ENCODE measurements around the gene ADGRB3.

Gene ADGRB3

GRCh38 chr6:69146385-69146784 lies 511.3 kb downstream of the ADGRB3 start:
- DNase-seq: no peak

GRCh38 chr6:69155467-69155866 lies 520.4 kb downstream of the ADGRB3 start:
- no peak for DNase-seq

- no peak for DNase-seq
Observed at GRCh38 chr6:69162811-69163210, 527.7 kb downstream of the ADGRB3 start.

GRCh38 chr6:69164564-69165229 lies 529.6 kb downstream of the ADGRB3 start:
- peak; percentile 6 for DNase-seq

DNA sequence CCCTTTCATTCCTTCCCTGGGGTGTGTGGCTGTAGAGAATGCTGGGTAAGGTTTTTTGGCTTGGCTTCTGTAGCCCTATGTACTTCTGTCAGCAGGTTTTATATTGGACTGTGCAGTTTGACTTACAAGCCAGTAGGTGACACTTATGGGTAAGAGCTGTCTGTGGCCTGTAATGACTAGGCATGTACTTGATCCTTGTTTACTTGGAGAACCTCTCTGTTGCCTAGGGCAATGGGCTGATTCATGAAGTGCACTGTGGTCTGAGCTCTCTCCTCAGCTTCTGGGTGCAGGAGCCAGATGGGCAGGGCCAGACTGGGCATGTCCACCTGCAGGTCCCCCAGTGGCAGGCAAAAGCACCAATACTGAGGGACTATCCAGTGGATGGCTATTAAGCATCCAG lies 544.6 kb downstream of the ADGRB3 start:
- DNase-seq: no peak

DNA sequence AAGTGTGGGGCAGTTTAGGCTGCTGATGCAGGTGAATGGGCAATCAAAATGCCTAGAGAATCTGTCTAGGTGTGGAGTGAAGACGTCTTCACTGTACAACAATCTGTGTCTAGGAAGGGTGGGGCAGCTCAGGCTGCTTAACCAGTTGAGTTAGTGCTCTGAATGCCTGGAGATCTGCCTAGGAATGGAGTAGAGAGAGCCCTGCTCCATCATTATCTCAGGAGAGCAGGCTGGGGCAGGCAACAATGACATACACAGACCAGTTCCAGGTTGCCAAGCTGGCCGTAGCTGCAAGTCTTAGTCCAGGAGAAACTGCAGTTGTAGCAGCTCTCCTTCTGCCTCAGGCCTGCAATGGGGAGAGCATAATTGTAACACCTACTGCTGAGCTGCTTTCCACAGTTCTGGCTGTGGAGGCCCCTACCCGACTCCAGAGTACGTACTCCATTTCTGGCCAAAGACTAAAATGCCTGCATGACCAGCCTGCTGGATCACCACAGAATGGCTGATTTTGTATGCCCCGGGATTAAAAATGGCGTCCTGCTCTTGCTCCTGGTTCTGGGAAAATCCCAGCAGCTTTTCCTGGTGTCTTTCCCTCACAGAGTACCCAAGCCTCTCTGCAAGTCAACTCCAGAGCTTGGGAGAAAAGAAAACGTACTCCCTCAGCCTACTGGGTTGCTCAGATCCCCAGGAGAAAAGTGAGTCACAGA lies 545.4 kb downstream of the ADGRB3 start:
- no peak for DNase-seq

DNA sequence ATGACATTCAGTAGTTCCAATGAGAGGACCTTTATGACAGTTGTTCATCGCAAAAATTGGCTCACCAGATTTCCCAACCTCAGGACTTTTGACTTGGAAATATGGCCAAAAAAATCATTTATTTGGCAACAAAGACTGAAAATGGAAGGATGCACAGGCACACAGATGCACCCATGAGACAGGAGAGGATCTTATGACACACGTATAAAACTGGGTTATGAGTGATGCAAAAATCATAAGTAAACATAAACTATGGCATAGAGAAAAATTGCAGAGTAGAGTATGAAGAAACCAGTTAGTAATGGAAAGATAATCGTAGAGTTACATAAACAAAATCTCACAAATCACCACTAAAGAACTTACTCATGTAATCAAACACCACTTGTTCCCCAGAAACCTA lies 546.9 kb downstream of the ADGRB3 start:
- DNase-seq: no peak

DNA sequence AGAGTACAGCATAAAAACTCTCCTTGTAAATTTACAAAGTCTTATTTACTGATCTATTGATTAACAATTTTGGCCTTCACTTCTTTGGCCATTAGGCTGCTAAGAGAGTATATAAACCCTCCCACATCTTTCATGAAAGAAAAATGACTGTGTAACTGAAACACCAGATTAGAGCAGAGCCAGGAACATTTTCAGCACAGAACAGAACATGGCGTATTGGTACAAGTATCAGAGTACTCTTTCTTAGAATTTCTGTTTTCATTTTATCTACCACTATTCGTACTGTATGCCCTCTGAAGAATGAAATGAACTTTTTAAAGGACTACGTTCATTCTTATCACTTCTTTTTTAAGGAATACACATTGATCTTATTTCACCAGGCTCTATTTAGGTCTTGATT lies 550.2 kb downstream of the ADGRB3 start:
- no peak for DNase-seq

- no peak for DNase-seq
Observed at GRCh38 chr6:69202768-69203167, 567.7 kb downstream of the ADGRB3 start.

- DNase-seq: no peak
Observed at GRCh38 chr6:69216127-69216526, 581.0 kb downstream of the ADGRB3 start.

DNA sequence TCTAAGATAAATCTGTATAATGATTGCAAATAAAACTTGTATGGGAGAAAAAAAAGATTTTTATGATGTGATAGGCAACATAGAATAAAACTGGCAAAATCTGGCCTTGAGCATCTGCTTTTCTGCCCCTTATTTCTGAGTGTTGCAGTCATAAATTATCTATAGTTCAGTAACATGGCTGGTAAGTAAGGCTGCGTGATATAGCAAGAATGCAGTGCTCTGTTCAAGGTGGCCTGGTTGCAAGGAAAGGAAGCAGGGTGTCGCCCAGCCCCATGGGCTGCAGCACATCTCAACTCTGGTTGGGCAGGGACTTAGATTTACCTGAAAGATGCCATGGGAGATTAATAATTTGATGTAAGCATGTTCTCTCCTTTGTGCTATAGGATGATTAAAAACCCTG lies 582.3 kb downstream of the ADGRB3 start:
- no peak for DNase-seq

GRCh38 chr6:69220375-69220774 lies 585.3 kb downstream of the ADGRB3 start:
- no peak for DNase-seq

- DNase-seq: no peak
Observed at GRCh38 chr6:69232008-69232407, 596.9 kb downstream of the ADGRB3 start.

DNA sequence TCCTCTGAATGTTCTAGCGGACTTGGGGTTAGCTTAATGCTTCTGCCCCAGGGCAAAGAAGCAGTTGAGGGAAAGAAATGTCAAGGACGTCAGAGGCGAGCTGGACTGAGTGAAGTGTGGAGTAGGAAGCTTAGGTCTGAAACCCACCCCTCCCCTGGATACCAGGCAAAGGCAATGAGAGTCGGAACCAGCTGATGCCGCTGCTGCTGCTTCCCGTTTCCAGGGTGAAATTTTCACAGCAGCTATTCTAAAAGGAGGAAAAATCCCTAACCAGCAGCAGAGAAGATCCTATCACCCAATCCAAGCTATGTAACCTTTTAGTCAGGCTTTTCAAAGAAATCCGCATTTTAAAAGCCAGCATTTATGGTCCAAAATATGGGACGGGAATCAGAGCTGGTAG lies 597.4 kb downstream of the ADGRB3 start:
- peak; percentile 59 for DNase-seq

GRCh38 chr6:69232911-69233448 lies 597.9 kb downstream of the ADGRB3 start:
- DNase-seq: peak; percentile 75

- DNase-seq: no peak
Observed at GRCh38 chr6:69238067-69238466, 603.0 kb downstream of the ADGRB3 start.

GRCh38 chr6:69246983-69247382 lies 611.9 kb downstream of the ADGRB3 start:
- no peak for DNase-seq

DNA sequence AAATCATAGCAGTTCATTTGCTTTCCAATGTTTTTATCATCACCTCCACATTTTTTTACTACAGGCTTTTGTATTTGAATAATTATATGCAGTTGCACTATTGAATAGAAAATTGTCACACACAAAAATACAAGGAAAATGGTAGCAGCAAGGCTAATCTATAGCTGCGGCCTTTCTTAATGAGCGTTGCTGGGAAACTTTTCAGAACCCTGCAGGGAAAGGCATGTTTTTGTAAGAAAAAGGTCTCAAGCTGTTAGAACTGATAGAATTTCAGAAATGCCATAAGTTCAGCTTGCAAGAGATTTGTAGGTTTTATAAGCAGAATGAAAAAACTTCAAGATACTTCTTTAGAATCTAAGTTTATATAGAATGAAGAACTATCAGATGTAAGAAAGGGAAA lies 625.9 kb downstream of the ADGRB3 start:
- no peak for DNase-seq

- DNase-seq: no peak
Observed at GRCh38 chr6:69263297-69263696, 628.2 kb downstream of the ADGRB3 start.

- DNase-seq: no peak
Observed at GRCh38 chr6:69265090-69265489, 630.0 kb downstream of the ADGRB3 start.

DNA sequence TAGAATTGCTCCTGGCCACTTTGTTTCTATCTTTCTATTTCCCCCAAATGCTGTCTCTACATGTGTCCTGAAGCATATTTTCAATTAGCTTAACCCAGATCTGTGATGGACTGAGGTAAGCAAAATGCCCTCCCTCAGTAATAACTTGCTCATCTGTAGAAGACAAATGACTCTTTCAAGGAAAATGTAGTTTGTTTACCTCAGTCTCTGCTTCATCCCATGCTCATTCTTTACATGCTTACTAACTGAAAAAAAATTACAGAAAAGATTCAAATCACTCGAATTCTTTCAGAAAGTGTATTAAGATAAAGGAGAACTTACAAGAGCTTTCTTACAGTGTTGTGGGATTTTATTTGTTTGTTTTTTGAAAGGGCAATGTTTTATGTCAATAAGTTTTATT lies 630.6 kb downstream of the ADGRB3 start:
- no peak for DNase-seq

GRCh38 chr6:69276204-69276603 lies 641.1 kb downstream of the ADGRB3 start:
- DNase-seq: no peak

GRCh38 chr6:69279805-69280204 lies 644.7 kb downstream of the ADGRB3 start:
- DNase-seq: no peak

DNA sequence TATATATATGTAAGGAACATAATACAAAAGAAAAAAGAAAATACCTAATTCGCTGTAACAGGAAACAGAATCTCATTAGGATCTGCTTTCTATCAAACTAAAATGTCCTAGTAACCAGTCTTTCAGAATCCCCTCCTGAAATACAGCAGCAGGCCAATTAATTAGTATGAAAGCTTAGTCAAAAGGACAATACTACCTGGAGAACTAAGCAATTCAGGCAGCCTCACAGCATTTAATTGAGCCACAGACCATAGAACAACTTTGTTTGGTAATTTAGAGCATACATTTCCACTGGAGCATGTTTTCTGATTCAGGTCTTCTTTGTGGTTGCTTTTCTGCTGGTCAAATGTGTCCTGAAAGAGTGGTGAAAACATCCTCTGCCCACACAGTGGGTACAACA lies 645.8 kb downstream of the ADGRB3 start:
- DNase-seq: no peak

Measured in NCI-H748 treated with DMSO at 0.1 percent for 48 hours (cell line).